Measurements from ENCODE around the gene SSBP3. TPM values are rescaled to one million over a fixed set of nuclear protein-coding genes. Genes with fewer than 3 reads are reported as not detected.

Gene SSBP3
- polyA plus RNA-seq, 1 donor (not counting 4 experiments of a cell fraction or from before 2014, with no cell fraction given), result 16.9 TPM

- Histone ChIP-seq H3K9ac (ENCODE audit: control insufficient read depth, extremely low read depth, insufficient read depth, low read length) (no peak overlapping the region), H2AFZ (ENCODE audit: control insufficient read depth, low read length) (no peak overlapping the region), H3K36me3 (ENCODE audit: control insufficient read depth in 2 of 2, extremely low read depth in 1 of 2, insufficient read depth in 2 of 2, low read length in 2 of 2) (peaks cover 0 to 2% of the 10 kb centered on the region in 2 experiments), H3K9me3 (ENCODE audit: control insufficient read depth, low read depth, low read length) (no peaks in the 10 kb centered on the region), H3K27me3 (ENCODE audit: control insufficient read depth, extremely low read depth, insufficient read depth, low read length) (no peaks in the 10 kb centered on the region), H3K9me1 (ENCODE audit: control insufficient read depth, extremely low read depth, insufficient read depth, low read length) (peaks cover 3% of the 10 kb centered on the region), H4K20me1 (ENCODE audit: control insufficient read depth, extremely low read depth, insufficient read depth, low read length) (peaks cover 2% of the 10 kb centered on the region), H3K79me2 (ENCODE audit: control insufficient read depth, insufficient read depth, low read length) (no peaks in the 10 kb centered on the region), H3K27ac (ENCODE audit: control insufficient read depth, insufficient read depth, low read length) (no peak overlapping the region), H3K4me2 (ENCODE audit: control insufficient read depth, extremely low read depth, insufficient read depth, low read depth, low read length) (no peak overlapping the region), H3K4me3 (ENCODE audit: control insufficient read depth in 2 of 3, extremely low read depth in 1 of 3, insufficient read depth in 2 of 3, low read depth in 1 of 3, low read length in 3 of 3) (no peak overlapping the region), H3K4me1 (ENCODE audit: control insufficient read depth, extremely low read depth, insufficient read depth, low read length) (peaks cover 12% of the 10 kb centered on the region)
- TF ChIP-seq EZH2 (IDR thresholded peaks at IDR 0.05; ENCODE audit: low read length), result no peak
- TF ChIP-seq, protein P1, sequence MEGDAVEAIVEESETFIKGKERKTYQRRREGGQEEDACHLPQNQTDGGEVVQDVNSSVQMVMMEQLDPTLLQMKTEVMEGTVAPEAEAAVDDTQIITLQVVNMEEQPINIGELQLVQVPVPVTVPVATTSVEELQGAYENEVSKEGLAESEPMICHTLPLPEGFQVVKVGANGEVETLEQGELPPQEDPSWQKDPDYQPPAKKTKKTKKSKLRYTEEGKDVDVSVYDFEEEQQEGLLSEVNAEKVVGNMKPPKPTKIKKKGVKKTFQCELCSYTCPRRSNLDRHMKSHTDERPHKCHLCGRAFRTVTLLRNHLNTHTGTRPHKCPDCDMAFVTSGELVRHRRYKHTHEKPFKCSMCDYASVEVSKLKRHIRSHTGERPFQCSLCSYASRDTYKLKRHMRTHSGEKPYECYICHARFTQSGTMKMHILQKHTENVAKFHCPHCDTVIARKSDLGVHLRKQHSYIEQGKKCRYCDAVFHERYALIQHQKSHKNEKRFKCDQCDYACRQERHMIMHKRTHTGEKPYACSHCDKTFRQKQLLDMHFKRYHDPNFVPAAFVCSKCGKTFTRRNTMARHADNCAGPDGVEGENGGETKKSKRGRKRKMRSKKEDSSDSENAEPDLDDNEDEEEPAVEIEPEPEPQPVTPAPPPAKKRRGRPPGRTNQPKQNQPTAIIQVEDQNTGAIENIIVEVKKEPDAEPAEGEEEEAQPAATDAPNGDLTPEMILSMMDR (optimal IDR thresholded peaks at IDR 0.05 in 1 of 3, IDR thresholded peaks at IDR 0.05 in 1 of 3, conservative IDR thresholded peaks at IDR 0.05 in 1 of 3; ENCODE audit: extremely low read depth in 1 of 3, insufficient read depth in 2 of 3, low read length in 3 of 3), result no peak
- dilution Hi-C loops (cut with MboI; ENCODE audit: extremely low pct_ligation_motif_present, low sequenced_read_pairs), result no loop called here
- no peak for FAIRE-seq
- no peak for DNase-seq (ENCODE audit: low read depth, low spot score)
These were observed 134.9 kb downstream of the SSBP3 start for GRCh38 chr1:54271341-54271740.

- H3K4me2 ChIP-seq (ENCODE audit: control insufficient read depth, extremely low read depth, insufficient read depth, low read depth, low read length), result no peak overlapping the region
- no peak overlapping the region for H2AFZ ChIP-seq (ENCODE audit: control insufficient read depth, low read length)
- H3K9me3 ChIP-seq (ENCODE audit: control insufficient read depth, low read depth, low read length), result no peaks in the 10 kb centered on the region
- no peak overlapping the region for H3K9ac ChIP-seq (ENCODE audit: control insufficient read depth, extremely low read depth, insufficient read depth, low read length)
- dilution Hi-C loops (cut with MboI; ENCODE audit: extremely low pct_ligation_motif_present, low sequenced_read_pairs), result no loop called here
- H3K36me3 ChIP-seq (ENCODE audit: control insufficient read depth in 2 of 2, extremely low read depth in 1 of 2, insufficient read depth in 2 of 2, low read length in 2 of 2), result peaks cover 0 to 2% of the 10 kb centered on the region in 2 experiments
- H3K4me3 ChIP-seq (ENCODE audit: control insufficient read depth in 2 of 3, extremely low read depth in 1 of 3, insufficient read depth in 2 of 3, low read depth in 1 of 3, low read length in 3 of 3), result no peak overlapping the region
- no peaks in the 10 kb centered on the region for H3K9me1 ChIP-seq (ENCODE audit: control insufficient read depth, extremely low read depth, insufficient read depth, low read length)
- peaks cover under 1% of the 10 kb centered on the region for H4K20me1 ChIP-seq (ENCODE audit: control insufficient read depth, extremely low read depth, insufficient read depth, low read length)
- TF ChIP-seq, protein P1 (optimal IDR thresholded peaks at IDR 0.05 in 1 of 3, IDR thresholded peaks at IDR 0.05 in 1 of 3, conservative IDR thresholded peaks at IDR 0.05 in 1 of 3; ENCODE audit: extremely low read depth in 1 of 3, insufficient read depth in 2 of 3, low read length in 3 of 3), result no peak
- TF ChIP-seq EZH2 (IDR thresholded peaks at IDR 0.05; ENCODE audit: low read length), result no peak
- H3K27me3 ChIP-seq (ENCODE audit: control insufficient read depth, extremely low read depth, insufficient read depth, low read length), result no peaks in the 10 kb centered on the region
- DNase-seq (ENCODE audit: low read depth, low spot score), result no peak
- FAIRE-seq, result no peak
- no peak overlapping the region for H3K27ac ChIP-seq (ENCODE audit: control insufficient read depth, insufficient read depth, low read length)
- no peaks in the 10 kb centered on the region for H3K79me2 ChIP-seq (ENCODE audit: control insufficient read depth, insufficient read depth, low read length)
- peaks cover 10% of the 10 kb centered on the region for H3K4me1 ChIP-seq (ENCODE audit: control insufficient read depth, extremely low read depth, insufficient read depth, low read length)
These were observed 135.7 kb downstream of the SSBP3 start for GRCh38 chr1:54270543-54270942.
